GM12873 (cell line): ENCODE measurements around the gene UNKL.

Experiments used
- CTCF ChIP-seq: IDR thresholded peaks from 2 replicates; pipeline ENCODE4 v1.5.1; 2012; ENCODE audit warnings: low read depth, mild to moderate bottlenecking, moderate library complexity, low read length, control low read depth; ENCODE audit not compliant: insufficient read depth; ENCODE audit errors: missing control alignments

UNKL gene

GRCh38 chr16:1450218-1450617, 35.7 kb upstream of the UNKL start:
- TF ChIP-seq CTCF = no peak

- no peak for TF ChIP-seq CTCF
Measured at GRCh38 chr16:1449201-1449788, 34.8 kb upstream of the UNKL start.

- TF ChIP-seq CTCF = no peak
Measured at GRCh38 chr16:1448536-1449116, 34.1 kb upstream of the UNKL start.

GRCh38 chr16:1447965-1448364, 33.5 kb upstream of the UNKL start:
- TF ChIP-seq CTCF = no peak

- TF ChIP-seq CTCF = no peak
Measured at GRCh38 chr16:1446296-1447080, 32.0 kb upstream of the UNKL start.

DNA sequence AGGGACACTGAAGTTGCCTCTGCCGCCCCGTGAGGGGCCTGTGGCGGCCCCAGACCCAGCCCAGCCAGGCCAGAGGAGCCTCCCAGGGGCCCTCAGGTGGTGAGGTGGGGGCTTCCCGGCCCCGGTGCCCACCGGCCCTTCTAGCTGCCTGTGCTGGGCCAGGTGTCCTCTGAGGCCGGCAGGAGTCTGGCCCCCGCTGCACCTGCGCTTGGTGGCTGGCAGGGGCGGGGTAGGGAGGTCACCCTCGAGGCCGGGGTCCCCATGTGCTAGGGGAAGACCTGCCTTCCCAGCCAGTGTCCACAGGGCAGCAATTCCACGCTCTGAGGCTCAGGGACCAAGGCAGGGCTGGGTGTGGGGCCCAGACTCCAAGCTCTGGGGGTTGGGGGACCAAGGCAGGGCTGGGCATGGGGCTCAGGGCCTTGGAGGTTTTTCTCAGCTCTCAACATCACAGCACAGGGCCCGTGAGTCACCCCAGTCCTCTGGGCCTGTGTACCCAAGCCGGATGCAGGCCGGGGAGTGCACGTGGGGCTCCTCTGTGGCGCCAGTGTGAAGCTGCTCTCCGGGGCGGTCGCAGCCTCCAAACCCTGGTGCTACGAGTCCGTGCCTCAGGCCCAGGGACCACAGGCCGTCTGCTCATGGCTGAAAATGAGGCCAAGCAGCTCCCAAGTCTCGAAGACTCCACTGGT, 31.2 kb upstream of the UNKL start:
- no peak for TF ChIP-seq CTCF
